CD4-positive, alpha-beta T cell (primary cell): Measurements from ENCODE around the gene MYL3. TPM values are rescaled to one million over a fixed set of nuclear protein-coding genes. Genes with fewer than 3 reads are reported as not detected.

ENCODE experiments used
- ATAC-seq: fragments of 200-7000 bp; cut with Tn5 transposase; one replicate; pipeline ENCODE4 v1.10.0; 2022; ENCODE audit warnings: mild to moderate bottlenecking; ENCODE audit not compliant: poor library complexity
- CTCF ChIA-PET: fragments of 350-600 bp; sonication (Branson Sonifier 250); formaldehyde crosslinking; loops from one replicate; lab custom pipeline; 2021; ENCODE audit warnings: antibody characterized with exemption, inconsistent platforms; lab: Charles Lee
- POLR2A ChIA-PET: fragments of 350-600 bp; sonication (Branson Sonifier 250); formaldehyde crosslinking; loops from one replicate; lab custom pipeline; 2021; ENCODE audit warnings: antibody characterized with exemption, inconsistent platforms; lab: Charles Lee
- DNase-seq, 14 experiments: peaks; one replicate each; pipeline ENCODE4 v3.0.0-alpha.2; 2013 to 2020; ENCODE audit warnings: mixed read lengths in 2 of 14
- H3K27ac ChIP-seq, 2 donors: one replicate each; pipeline versions ENCODE4 v1.5.1 to v1.7.0; 2013; ENCODE audit warnings: low read length in 2 of 2, low read depth in 1 of 2, mild to moderate bottlenecking in 1 of 2
- H3K27me3 ChIP-seq, 2 experiments: 1 replicate in 1 of 2; 2 replicates in 1 of 2; pipeline versions ENCODE4 v1.6.1 to v1.7.0; 2013; ENCODE audit warnings: low read length in 2 of 2, control low read depth in 1 of 2, mild to moderate bottlenecking in 1 of 2, moderate library complexity in 1 of 2; ENCODE audit not compliant: insufficient read depth in 2 of 2, control insufficient read depth in 1 of 2
- H3K36me3 ChIP-seq: one replicate; pipeline ENCODE4 v1.6.1; 2013; ENCODE audit warnings: low read length, control low read depth; ENCODE audit not compliant: insufficient read depth
- H3K4me1 ChIP-seq: one replicate; pipeline ENCODE4 v1.6.1; 2013; ENCODE audit warnings: low read length, control low read depth; ENCODE audit not compliant: insufficient read depth
- H3K4me3 ChIP-seq: one replicate; pipeline ENCODE4 v1.5.1; 2013; ENCODE audit warnings: mild to moderate bottlenecking, low read length, moderate library complexity
- H3K9me3 ChIP-seq, 2 experiments: 1 replicate in 1 of 2; 2 replicates in 1 of 2; pipeline versions ENCODE4 v1.6.1 to v1.7.0; 2013; ENCODE audit warnings: low read length in 2 of 2, mild to moderate bottlenecking in 2 of 2, control low read depth in 1 of 2, moderate library complexity in 1 of 2; ENCODE audit not compliant: control insufficient read depth in 1 of 2, insufficient read depth in 1 of 2
- H3K27ac Mint-ChIP-seq: one replicate; pipeline ENCODE4 v1.8.0; 2020; ENCODE audit warnings: mixed read lengths
- H3K27me3 Mint-ChIP-seq: one replicate; pipeline ENCODE4 v1.8.0; 2021; ENCODE audit warnings: mixed read lengths
- H3K36me3 Mint-ChIP-seq: one replicate; pipeline ENCODE4 v1.8.0; 2021; ENCODE audit warnings: low read depth, mixed read lengths
- H3K4me1 Mint-ChIP-seq: one replicate; pipeline ENCODE4 v1.8.0; 2021; ENCODE audit warnings: low read depth, mixed read lengths
- H3K4me3 Mint-ChIP-seq: one replicate; pipeline ENCODE4 v1.8.0; 2020; ENCODE audit warnings: mild to moderate bottlenecking, mixed read lengths
- H3K9me3 Mint-ChIP-seq: one replicate; pipeline ENCODE4 v1.8.0; 2020; ENCODE audit warnings: mixed read lengths
- CTCF ChIP-seq: fragments of 200-600 bp; IDR thresholded peaks from one replicate; pipeline ENCODE4 v1.8.0; 2022; ENCODE audit warnings: antibody characterized with exemption, mild to moderate bottlenecking
- intact Hi-C, 2 experiments: fragments of 100-400 bp; cut with DNase I in 1 of 2; cut with micrococcal nuclease in 1 of 2; formaldehyde crosslinking; loops; one replicate each; pipeline versions ENCODE4 v1.15.1 to v1.9.0; 2023 to 2025; cut with DNase I, micrococcal nuclease
- total RNA-seq, 174 experiments: library from RNA in 2 of 174; stranded (reverse) in 2 of 174; gene quantifications; one replicate each; pipeline ENCODE4 v1.2.3 and lab custom pipeline; 2021 to 2026

Gene MYL3
- total RNA-seq, 2 experiments from 2014 or later: not detected

- no peak for ATAC-seq
- Histone ChIP-seq H3K27ac (no peak overlapping the region), H3K27me3 (no peaks in the 10 kb centered on the region), H3K4me1 (peaks cover 5% of the 10 kb centered on the region), H3K9me3 (no peaks in the 10 kb centered on the region), H3K36me3 (no peaks in the 10 kb centered on the region), H3K4me3 (no peak overlapping the region)
- peaks cover 5% of the 10 kb centered on the region for H3K27me3 Mint-ChIP-seq
- no peaks in the 10 kb centered on the region for H3K36me3 Mint-ChIP-seq
- TF ChIP-seq CTCF: no peak
- no peaks in the 10 kb centered on the region for H3K9me3 Mint-ChIP-seq
- CTCF ChIA-PET: interaction anchor here (1.8 kb wide), 1 partner anchor 43 kb away, joined by 5 read pairs; no protein-coding TSS in a partner anchor
- no peaks in the 10 kb centered on the region for H3K4me1 Mint-ChIP-seq
- no peak overlapping the region for H3K27ac Mint-ChIP-seq
- POLR2A ChIA-PET: no interaction called here
- DNase-seq: no peak
- intact Hi-C loops: loop anchor here (1.0 to 5.0 kb wide), 5 partner anchors 29 to 505 kb away; no protein-coding TSS in a partner anchor
- H3K4me3 Mint-ChIP-seq: no peak overlapping the region
Observed at GRCh38 chr3:46866032-46866595, 2.9 kb upstream of the MYL3 start.

- H3K4me3 Mint-ChIP-seq: no peak overlapping the region
- H3K36me3 ChIP-seq: no peaks in the 10 kb centered on the region
- no peak overlapping the region for H3K27ac Mint-ChIP-seq
- H3K4me3 ChIP-seq: no peak overlapping the region
- POLR2A ChIA-PET: no interaction called here
- peaks cover 5% of the 10 kb centered on the region for H3K4me1 ChIP-seq
- H3K36me3 Mint-ChIP-seq: no peaks in the 10 kb centered on the region
- H3K27ac ChIP-seq: no peak overlapping the region
- no peaks in the 10 kb centered on the region for H3K9me3 Mint-ChIP-seq
- no peaks in the 10 kb centered on the region for H3K27me3 ChIP-seq
- H3K9me3 ChIP-seq: no peaks in the 10 kb centered on the region
- peaks cover 5% of the 10 kb centered on the region for H3K27me3 Mint-ChIP-seq
- ATAC-seq (no peak), DNase-seq (no peak)
- intact Hi-C loops: loop anchor here in 1 of 2 experiments (5.0 kb wide), 1 partner anchor 132 kb away; no protein-coding TSS in a partner anchor
- no peaks in the 10 kb centered on the region for H3K4me1 Mint-ChIP-seq
- CTCF ChIA-PET: no interaction called here
- TF ChIP-seq CTCF: no peak
Observed at GRCh38 chr3:46865546-46865945, 2.3 kb upstream of the MYL3 start.

- no peak overlapping the region for H3K4me3 Mint-ChIP-seq
Observed at GRCh38 chr3:46865031-46865507, 1.8 kb upstream of the MYL3 start.

More at GRCh38 chr3:46865031-46865507, 1.8 kb upstream of the MYL3 start:
- POLR2A ChIA-PET: no interaction called here
- no peak for TF ChIP-seq CTCF
- no peak overlapping the region for H3K27ac Mint-ChIP-seq
- intact Hi-C loops: loop anchor here in 1 of 2 experiments (5.0 kb wide), 1 partner anchor 132 kb away; no protein-coding TSS in a partner anchor
- Histone ChIP-seq H3K9me3 (no peaks in the 10 kb centered on the region), H3K4me1 (peaks cover 5% of the 10 kb centered on the region), H3K27me3 (no peaks in the 10 kb centered on the region), H3K36me3 (no peaks in the 10 kb centered on the region), H3K27ac (no peak overlapping the region), H3K4me3 (no peak overlapping the region)
- CTCF ChIA-PET: no interaction called here
- DNase-seq (peak in 1 of 14 experiments; percentile 2), ATAC-seq (no peak)
- H3K36me3 Mint-ChIP-seq: no peaks in the 10 kb centered on the region
- peaks cover 5% of the 10 kb centered on the region for H3K27me3 Mint-ChIP-seq
- no peaks in the 10 kb centered on the region for H3K4me1 Mint-ChIP-seq
- H3K9me3 Mint-ChIP-seq: no peaks in the 10 kb centered on the region
